GM12801 (cell line): ENCODE measurements around the gene MDM1.

ENCODE experiments used
- CTCF ChIP-seq: IDR thresholded peaks from one replicate; pipeline ENCODE4 v1.5.1; 2011; ENCODE audit warnings: control low read depth; ENCODE audit not compliant: insufficient read length; ENCODE audit errors: extremely low read depth

MDM1 gene

DNA sequence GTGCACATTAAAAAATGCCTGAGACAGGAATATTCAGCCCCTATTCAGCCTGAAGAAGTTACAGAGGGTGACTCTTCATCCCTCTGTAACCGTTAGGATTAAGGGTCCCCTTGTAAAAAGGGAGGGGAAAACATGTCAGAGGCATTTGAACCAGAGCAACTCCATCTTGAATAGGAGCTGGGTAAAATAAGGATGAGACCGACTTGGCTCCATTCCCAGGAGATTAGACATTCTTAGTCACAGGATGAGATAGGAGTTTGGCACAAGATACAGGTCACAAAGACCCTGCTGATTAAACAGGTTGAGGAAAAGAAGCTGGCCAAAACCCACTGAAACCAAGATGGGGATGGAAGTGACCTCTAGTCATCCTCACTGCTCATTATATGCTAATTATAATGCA, 19.9 kb upstream of the MDM1 start:
- no peak for TF ChIP-seq CTCF

- no peak for TF ChIP-seq CTCF
Measured at GRCh38 chr12:68350753-68351152, 18.6 kb upstream of the MDM1 start.

DNA sequence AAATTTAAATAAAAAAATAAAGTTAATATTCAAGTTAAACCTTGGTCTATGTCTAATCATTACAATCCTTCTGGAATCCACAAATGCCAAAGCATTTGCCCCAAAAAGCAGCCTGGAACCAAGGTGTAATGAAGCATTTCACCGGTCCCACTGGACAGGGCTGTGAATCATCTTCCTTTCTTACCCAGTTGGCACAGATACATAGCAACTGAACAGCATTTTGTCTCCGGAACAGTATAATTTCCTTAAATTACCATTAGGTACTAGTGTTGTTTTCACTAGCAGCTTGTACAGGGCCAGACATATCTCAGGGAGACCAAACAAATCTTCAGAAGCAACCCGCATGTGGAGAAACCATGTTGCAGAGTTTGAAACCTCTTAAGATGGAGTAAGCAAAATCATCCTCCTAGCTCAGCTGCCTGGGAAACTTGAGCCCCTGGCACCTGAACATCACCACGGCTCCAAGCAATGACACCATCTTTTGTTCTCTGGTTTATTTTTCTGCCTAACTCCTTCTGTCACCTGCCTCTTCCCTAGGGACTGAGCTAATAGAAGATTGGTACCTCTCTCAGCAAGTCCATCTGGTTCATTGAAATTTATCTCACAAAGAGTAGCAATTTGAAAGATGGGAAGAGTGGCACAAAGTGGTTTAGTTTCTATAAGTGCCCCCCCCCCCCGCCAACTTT, 17.9 kb upstream of the MDM1 start:
- TF ChIP-seq CTCF, result no peak

DNA sequence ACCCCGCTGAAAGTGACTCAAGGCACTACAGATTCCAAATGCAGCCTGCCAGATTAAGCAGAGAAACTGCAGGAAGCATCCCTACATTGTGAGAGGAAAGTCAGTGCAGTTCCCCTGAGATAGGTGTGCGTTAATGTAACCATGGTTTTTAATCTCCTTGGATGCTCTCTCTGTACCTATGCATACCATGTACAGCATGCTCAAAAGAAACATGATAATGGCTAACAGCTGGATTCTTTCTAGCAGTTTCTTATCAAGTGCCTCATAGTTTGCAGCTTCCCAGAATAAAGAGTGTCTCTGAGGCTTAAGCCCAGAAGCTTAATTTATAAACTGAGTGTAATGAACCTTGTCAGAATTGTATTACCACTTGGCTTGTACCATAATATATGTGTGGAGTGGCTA, 17.1 kb upstream of the MDM1 start:
- no peak for TF ChIP-seq CTCF

DNA sequence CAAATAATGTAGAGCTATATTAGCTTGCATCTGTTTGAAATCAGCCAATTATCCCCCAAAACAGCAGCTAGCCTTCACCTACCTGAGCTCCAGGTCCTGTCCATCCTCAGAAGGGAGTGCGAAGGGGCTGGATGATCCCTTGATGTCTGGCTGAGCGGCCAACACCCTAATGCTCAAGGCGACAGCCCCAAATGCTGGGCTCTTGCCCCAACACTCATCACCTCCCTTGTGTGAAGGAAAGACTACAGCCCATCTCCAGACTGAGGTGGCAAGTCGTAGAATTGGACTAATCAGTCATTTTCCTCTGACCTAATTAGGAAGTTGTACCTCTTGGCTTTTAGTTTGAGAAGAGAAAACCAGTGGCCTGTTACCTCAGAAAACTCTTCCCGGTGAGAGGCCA, 16.3 kb upstream of the MDM1 start:
- no peak for TF ChIP-seq CTCF

- no peak for TF ChIP-seq CTCF
Measured at GRCh38 chr12:68345763-68346162, 13.6 kb upstream of the MDM1 start.

DNA sequence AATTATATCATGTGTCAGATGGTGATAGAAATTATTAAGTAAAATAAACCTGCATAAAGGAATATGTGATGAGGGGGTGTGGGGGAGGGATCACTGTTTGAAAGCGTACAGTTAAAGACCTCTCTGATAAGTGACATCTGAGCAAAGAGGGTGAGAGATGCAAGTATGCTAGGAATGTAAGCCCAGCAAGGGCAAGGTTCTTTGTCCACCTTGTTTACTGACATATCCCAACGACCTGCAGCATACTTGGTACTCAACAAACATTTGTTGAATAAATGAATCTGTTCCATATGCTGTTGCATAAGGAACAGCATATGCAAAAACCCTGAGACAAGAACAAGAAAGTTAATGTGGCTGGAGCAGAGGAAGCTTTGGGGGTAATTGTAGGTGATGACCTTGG, 12.0 kb upstream of the MDM1 start:
- no peak for TF ChIP-seq CTCF
